HG02571 (cell line): ENCODE data around the gene LDAF1.
"Not testable (repeated sequence)": the region's sequence is repeated elsewhere in the genome, so short reads cannot be mapped to it uniquely, and the experiment has no call there.

Source experiments
- ATAC-seq: cut with Tn5 transposase; IDR thresholded peaks from one replicate; pipeline ENCODE4 v1.9.1; 2021; ENCODE audit warnings: mild to moderate bottlenecking, moderate library complexity; ENCODE audit not compliant: unreplicated experiment

LDAF1 gene

DNA sequence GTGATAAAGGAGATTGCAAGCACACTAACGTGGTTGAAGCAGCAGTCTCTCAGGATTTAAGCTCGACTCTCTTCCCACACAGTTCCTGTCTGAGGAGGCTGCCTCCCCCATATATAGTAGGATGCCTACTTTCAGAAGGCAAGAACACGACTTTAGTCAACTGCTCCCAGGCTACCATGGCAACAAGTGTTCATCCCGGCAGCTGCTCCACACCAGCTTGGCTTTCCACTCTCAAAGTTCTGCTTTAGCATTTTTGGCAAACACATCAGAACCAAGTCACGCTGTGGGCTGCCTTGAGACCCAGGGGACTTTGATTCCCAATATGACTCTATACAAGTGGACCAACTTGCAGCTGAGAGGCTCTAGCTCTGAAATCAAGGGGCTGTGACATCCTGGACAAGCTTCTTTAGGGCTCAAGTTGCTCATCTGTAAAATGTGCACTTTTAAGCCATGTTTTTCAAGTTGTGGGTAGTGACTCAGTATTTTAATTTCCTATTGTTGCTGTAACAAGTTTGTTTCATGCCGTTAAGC lies 36.4 kb downstream of the LDAF1 start:
- no peak for ATAC-seq

DNA sequence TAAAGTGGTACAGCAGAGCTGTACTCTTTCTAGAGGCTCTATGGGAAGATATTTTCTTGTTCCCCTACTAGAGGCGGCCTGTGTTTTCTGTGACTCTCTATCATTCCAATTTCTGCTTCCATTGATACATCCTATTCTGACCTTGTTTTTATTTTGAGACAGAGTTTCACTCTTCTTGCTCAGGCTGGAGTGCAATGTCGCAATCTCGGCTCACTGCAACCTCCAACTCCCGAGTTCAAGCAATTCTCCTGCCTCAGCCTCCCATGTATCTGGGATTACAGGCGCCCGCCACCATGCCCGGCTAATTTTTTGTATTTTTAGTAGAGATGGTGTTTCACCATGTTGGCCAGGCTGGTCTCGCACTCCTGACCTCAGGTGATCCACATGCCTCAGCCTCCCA lies 36.9 kb downstream of the LDAF1 start:
- ATAC-seq = not testable (repeated sequence)

DNA sequence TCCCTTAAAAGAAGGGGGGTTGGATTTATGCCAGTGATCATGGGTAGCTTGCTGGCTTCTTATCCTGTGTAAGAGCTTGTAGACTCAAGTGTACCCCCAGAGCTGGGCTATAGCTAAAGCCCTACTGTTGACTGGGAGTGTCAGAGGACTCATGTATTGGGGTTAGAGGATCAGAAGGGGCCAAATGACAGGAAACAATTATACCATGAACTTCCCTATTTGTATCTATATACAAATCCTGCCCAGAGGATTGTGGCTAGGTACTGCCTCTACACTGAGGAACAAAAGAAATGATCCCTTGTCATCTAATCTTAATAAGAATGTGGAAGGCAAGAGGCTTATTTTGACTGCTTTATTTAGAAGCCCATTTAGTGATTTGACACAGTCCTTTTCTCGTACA lies 38.6 kb downstream of the LDAF1 start:
- no peak for ATAC-seq

- ATAC-seq = no peak
Measured at GRCh38 chr16:21197621-21198020, 39.1 kb downstream of the LDAF1 start.

DNA sequence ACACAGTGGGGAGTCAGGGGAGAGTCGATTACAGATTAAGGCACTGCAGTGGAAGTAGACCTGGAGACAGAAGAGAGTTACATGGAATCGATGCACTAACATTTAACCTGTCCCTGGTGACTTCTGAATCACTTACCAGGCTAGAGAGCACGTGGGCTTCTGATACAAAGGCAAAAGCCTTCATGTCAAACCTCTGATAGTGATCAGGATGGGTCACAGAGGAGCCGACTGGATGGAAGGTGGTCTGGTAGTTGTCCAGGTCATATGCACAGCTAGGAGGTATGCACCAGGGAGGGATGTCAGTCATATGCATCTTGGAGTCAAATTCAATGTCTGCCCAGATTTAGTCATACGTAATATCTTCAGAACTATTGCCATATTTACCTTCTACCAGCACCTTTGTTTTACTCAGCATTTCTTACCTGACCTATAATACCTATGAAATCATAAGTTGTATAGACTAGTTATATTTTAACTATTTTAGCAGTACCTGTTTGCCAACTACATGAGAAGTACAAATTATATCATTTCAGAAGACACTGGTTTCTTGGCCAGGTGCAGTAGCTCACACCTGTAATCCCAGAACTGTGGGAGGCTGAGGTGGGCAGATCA lies 41.2 kb downstream of the LDAF1 start:
- ATAC-seq = no peak

DNA sequence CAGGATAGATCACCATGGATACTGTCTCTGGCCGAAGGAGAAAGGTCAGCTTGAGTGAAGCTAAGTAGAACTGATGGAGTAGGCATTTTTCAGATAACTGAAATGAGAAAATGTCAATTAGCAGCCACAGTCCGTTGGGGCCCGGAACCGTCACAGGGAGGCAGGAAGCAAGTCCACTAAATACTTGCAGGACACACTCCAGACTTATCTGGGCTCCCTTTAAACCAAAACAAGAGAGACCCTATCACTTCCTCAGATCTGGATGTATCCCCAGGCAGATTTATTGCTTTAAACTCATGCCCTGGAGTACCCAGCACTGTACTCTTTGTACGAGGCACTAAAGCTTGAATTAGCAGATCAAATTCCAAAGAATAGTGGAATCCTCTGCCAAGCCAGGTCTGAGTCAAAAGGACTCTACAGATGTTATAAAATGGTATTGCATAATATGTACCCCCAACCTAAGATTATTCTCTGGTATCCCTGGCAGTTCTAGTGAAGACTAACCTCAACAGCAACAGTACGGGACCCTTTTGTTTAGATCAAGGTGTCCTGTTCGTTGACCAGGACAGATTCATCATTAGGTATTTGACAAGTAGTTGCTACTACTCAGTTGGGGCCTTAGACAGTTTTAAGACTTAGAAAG lies 44.8 kb downstream of the LDAF1 start:
- no peak for ATAC-seq

- ATAC-seq = no peak
Measured at GRCh38 chr16:21205303-21205702, 46.8 kb downstream of the LDAF1 start.

DNA sequence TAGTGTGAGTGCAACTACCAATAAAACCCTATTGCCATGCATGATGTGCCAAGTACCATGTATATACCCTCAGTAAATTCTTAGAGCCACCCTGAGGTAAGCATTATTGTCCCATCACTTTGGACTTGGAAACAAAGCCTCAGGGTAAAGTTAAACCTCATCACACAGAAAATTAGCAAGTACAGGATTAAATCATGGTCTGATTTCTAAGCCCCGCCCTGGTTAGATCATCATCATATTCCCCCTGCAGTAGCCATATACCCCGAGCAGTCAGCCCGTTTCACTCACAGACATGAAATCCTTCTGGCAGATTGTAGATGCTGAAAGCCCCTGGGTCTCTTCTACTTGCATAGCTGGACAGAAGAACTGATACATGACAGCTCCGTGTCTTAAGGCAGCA lies 48.1 kb downstream of the LDAF1 start:
- no peak for ATAC-seq

GRCh38 chr16:21208446-21209230 lies 50.2 kb downstream of the LDAF1 start:
- no peak for ATAC-seq

GRCh38 chr16:21211486-21211885 lies 53.0 kb downstream of the LDAF1 start, which contains the start of gene ZP2:
Gene ZP2 (minus strand): TSS chr16:21211574. CDS start chr16:21211547, 27 bp downstream.
- ATAC-seq = no peak

DNA sequence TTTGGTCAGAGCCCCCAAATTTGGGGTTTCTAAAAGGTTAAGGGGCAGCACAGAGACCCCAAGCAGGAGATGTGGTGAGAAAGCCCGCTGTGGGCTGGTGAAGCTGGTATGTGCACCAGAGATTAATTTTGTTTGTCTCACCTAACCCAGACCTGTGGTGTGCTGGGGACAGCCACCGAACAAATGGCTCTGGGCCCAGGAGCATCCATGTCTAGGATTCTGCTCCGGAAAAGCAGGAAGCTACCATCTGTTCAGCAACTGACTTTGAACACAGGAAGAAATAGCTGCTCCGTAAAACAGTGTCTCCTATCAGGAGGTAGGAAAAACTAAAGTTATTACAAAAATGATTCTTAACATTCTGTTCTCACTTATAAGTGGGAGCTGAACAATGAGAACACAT lies 55.6 kb downstream of the LDAF1 start:
- no peak for ATAC-seq

GRCh38 chr16:21217121-21217520 lies 58.6 kb downstream of the LDAF1 start:
- no peak for ATAC-seq

- no peak for ATAC-seq
Measured at GRCh38 chr16:21218153-21218552, 59.7 kb downstream of the LDAF1 start.

GRCh38 chr16:21219551-21219950 lies 61.1 kb downstream of the LDAF1 start:
- ATAC-seq = no peak

DNA sequence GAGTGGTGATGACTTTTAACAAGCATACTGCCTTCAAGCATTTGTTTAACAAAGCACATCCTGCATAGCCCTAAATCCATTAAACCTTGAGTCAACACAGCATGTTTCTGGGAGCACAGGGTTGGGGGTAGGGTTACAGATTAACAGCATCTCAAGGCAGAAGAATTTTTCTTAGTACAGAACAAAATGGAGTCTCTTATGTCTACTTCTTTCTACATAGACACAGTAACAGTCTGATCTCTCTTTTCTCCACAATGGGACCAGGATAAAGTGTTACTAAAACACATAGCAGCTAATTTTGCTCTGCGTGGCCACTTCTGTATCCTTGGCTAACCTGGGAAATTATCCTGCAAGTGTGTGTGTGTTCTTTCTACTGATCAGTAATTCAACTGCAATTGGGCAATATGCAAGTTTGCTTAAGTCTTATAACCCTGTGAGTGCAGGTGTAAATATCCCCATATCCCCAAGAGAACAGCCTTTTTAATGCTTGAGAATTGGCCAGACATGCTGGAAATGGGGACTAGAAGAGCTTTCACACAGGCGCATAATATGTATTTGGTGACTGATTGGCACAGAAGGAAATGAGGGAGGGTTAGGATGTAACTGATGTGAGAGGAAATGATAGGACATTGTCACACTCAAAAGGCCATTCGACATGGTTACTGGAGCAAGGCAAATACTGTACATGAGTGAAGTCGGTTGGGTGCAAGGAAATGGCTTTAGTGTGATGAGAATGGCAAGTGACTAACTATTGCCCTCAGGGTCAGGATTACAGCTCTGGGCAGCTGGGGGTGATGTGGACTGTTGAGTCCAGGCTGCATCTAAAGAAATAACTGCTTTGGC lies 64.2 kb downstream of the LDAF1 start:
- ATAC-seq = no peak

GRCh38 chr16:21223787-21224186 lies 65.3 kb downstream of the LDAF1 start:
- ATAC-seq = no peak

DNA sequence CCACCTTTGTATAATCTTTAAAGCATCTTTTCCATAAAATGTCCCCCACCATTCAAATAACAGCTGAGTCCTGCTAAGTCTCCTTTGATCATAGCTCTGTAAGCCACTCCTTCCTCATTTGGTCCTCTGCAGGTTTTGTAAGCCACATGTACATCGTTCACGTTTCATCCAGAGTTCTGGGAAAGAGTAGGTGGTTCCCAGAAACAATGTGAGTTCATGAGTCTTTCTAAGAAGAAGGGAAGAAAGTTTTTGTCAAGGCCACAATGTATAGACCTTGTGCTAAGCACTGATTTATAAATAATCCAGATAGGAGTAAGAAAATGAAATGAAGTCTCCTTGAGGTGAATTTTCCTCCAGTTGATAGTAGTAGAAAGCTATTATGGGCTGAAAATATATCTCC lies 66.3 kb downstream of the LDAF1 start:
- ATAC-seq = no peak

DNA sequence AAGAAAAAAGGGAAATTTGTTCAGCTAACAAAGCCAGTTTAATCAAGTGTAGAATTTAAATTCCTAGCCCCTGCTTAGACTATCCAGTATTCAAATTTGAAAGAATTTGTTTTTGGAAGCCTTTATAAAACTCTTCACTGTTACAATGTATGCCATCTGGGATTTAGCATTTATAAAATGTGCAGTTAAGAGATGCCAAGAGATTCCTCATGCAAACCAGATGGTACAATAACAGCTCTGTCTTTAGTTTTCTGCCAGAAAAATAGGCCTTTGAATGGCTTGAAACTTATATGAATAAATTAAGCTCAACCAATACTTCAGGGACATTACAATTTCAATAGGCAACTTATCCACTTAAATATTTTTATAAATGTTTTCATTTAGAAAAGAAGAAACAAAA lies 68.3 kb downstream of the LDAF1 start:
- ATAC-seq = no peak

- ATAC-seq = no peak
Measured at GRCh38 chr16:21227866-21228265, 69.4 kb downstream of the LDAF1 start.

DNA sequence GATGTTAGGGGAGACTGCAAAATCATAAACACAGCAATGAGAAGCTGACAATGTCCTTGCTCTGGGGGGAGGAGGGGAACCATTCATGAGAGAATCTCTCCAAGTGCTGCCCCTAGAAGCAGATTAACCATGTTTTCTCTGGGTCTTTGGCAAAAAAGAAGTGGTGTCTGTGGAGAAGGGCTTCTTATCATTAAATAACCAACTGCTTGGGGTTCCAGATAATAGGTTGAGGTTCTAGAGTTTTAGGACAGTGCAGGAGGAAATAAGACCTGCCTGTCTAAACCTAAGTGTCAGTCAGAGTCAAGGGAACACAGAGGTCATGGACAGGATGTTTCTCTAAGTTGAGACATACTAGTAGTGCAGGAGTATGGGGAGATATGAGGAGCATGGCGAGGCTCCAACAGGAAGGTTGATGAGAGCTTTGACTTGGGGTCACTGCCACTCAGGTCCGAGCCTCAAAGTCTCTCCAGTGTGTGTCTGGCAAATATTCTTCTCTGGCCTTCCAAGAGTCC lies 69.9 kb downstream of the LDAF1 start:
- no peak for ATAC-seq
